ENCODE results near the gene TRIM29.
"Not testable (repeated sequence)": the region's sequence is repeated elsewhere in the genome, so short reads cannot be mapped to it uniquely, and the experiment has no call there.

DNA sequence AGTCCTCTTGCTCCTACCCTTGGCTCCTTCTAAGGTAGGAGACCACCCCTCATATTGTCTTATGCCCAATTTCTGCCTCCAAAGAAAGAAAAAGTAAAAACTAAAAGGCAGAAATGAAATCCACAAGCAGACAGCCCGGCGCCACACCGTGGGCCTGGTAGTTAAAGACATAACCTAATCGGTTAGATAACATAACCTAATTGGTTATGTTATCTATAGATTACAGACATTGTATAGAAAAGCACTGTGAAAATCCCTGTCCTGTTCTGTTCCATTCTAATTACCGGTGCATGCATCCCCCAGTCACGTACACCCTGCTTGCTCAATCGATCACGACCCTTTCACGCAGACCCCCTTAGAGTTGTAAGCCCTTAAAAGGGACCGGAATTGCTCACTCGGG is 5.6 kb upstream of the TRIM29 start:
- TF ChIP-seq SMAD3 (CRISPR knock-in tag; conservative IDR thresholded peaks at IDR 0.05); EZH2 (IDR thresholded peaks at IDR 0.05; ENCODE audit: borderline replicate concordance, low read depth, low read length); ZNF766 (CRISPR knock-in tag; conservative IDR thresholded peaks at IDR 0.05); MIER1 (IDR thresholded peaks at IDR 0.05; ENCODE audit: low read depth): not testable (repeated sequence)
- TF ChIP-seq, protein P1, sequence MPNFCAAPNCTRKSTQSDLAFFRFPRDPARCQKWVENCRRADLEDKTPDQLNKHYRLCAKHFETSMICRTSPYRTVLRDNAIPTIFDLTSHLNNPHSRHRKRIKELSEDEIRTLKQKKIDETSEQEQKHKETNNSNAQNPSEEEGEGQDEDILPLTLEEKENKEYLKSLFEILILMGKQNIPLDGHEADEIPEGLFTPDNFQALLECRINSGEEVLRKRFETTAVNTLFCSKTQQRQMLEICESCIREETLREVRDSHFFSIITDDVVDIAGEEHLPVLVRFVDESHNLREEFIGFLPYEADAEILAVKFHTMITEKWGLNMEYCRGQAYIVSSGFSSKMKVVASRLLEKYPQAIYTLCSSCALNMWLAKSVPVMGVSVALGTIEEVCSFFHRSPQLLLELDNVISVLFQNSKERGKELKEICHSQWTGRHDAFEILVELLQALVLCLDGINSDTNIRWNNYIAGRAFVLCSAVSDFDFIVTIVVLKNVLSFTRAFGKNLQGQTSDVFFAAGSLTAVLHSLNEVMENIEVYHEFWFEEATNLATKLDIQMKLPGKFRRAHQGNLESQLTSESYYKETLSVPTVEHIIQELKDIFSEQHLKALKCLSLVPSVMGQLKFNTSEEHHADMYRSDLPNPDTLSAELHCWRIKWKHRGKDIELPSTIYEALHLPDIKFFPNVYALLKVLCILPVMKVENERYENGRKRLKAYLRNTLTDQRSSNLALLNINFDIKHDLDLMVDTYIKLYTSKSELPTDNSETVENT (CRISPR knock-in tag; IDR thresholded peaks at IDR 0.05) = not testable (repeated sequence)
- TF ChIP-seq, protein P2, sequence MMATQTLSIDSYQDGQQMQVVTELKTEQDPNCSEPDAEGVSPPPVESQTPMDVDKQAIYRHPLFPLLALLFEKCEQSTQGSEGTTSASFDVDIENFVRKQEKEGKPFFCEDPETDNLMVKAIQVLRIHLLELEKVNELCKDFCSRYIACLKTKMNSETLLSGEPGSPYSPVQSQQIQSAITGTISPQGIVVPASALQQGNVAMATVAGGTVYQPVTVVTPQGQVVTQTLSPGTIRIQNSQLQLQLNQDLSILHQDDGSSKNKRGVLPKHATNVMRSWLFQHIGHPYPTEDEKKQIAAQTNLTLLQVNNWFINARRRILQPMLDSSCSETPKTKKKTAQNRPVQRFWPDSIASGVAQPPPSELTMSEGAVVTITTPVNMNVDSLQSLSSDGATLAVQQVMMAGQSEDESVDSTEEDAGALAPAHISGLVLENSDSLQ (IDR thresholded peaks at IDR 0.05) = not testable (repeated sequence)
- TF ChIP-seq, protein P3, sequence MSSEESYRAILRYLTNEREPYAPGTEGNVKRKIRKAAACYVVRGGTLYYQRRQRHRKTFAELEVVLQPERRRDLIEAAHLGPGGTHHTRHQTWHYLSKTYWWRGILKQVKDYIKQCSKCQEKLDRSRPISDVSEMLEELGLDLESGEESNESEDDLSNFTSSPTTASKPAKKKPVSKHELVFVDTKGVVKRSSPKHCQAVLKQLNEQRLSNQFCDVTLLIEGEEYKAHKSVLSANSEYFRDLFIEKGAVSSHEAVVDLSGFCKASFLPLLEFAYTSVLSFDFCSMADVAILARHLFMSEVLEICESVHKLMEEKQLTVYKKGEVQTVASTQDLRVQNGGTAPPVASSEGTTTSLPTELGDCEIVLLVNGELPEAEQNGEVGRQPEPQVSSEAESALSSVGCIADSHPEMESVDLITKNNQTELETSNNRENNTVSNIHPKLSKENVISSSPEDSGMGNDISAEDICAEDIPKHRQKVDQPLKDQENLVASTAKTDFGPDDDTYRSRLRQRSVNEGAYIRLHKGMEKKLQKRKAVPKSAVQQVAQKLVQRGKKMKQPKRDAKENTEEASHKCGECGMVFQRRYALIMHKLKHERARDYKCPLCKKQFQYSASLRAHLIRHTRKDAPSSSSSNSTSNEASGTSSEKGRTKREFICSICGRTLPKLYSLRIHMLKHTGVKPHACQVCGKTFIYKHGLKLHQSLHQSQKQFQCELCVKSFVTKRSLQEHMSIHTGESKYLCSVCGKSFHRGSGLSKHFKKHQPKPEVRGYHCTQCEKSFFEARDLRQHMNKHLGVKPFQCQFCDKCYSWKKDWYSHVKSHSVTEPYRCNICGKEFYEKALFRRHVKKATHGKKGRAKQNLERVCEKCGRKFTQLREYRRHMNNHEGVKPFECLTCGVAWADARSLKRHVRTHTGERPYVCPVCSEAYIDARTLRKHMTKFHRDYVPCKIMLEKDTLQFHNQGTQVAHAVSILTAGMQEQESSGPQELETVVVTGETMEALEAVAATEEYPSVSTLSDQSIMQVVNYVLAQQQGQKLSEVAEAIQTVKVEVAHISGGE (CRISPR knock-in tag; IDR thresholded peaks at IDR 0.05) = not testable (repeated sequence)
